ENCODE data around the gene CC2D2B.

- TF ChIP-seq CTCF (conservative IDR thresholded peaks at IDR 0.05; ENCODE audit: low read depth, low read length) (no peak), EZH2 (IDR thresholded peaks at IDR 0.05; ENCODE audit: low read length, unreplicated experiment) (no peak), EZH2phosphoT487 (IDR thresholded peaks at IDR 0.05; ENCODE audit: borderline replicate concordance, low read length) (no peak)
Measured at GRCh38 chr10:95867866-95868265, 39.9 kb upstream of the CC2D2B start.

Measured in PC-3 (cell line).